Mucosa of descending colon (tissue), 3 donors: ENCODE measurements around the gene GSK3B. TPM values are rescaled to one million over a fixed set of nuclear protein-coding genes. Genes with fewer than 3 reads are reported as not detected.

Experiments used
- ATAC-seq: fragments of 200-7000 bp; cut with Tn5 transposase; one replicate; pipeline ENCODE4 v1.9.1; 2020; ENCODE audit warnings: mild to moderate bottlenecking, moderate library complexity
- DNase-seq, 3 donors: peaks; one replicate each; pipeline ENCODE4 v3.0.0-alpha.2; 2020
- H3K36me3 ChIP-seq: fragments of 200-600 bp; one replicate; pipeline ENCODE4 v1.8.0; 2021; ENCODE audit warnings: low read depth, mild to moderate bottlenecking
- H3K4me1 ChIP-seq: fragments of 200-600 bp; one replicate; pipeline ENCODE4 v1.8.0; 2021; ENCODE audit warnings: low read depth, mild to moderate bottlenecking
- H3K4me3 ChIP-seq: fragments of 200-600 bp; one replicate; pipeline ENCODE4 v1.8.0; 2021; ENCODE audit warnings: mild to moderate bottlenecking
- H3K9me3 ChIP-seq: fragments of 200-600 bp; one replicate; pipeline ENCODE4 v1.8.0; 2021; ENCODE audit warnings: mild to moderate bottlenecking
- intact Hi-C, 2 donors: fragments of 100-400 bp; cut with DNase I in 1 of 2; cut with micrococcal nuclease in 1 of 2; formaldehyde crosslinking; loops; one replicate each; pipeline versions ENCODE4 v1.11.0 to v1.11.1; 2022; cut with DNase I, micrococcal nuclease
- total RNA-seq, 3 donors: library from RNA; stranded (reverse); fragmentation: NEBNext Ultra II Directional in 2 of 3; extraction: Animal tissue kit (Norgen Biotek cat#: 25700) in 2 of 3; gene quantifications; one replicate each; pipeline versions ENCODE4 v1.2.1 to v1.2.4, GENCODE V29; 2021 to 2023
- TF ChIP-seq, protein P1 (sequence below): fragments of 200-600 bp; IDR thresholded peaks from one replicate; pipeline ENCODE4 v1.8.0; 2022; ENCODE audit warnings: antibody characterized with exemption, mild to moderate bottlenecking
- donor health status: DM: no; HTN: no; CAD: no; lungs with moderate emphysema.
- donor health status: DM: no; HTN: no; CAD: no.
- donor health status: DM: no; HTN: yes; CAD: no.

The GSK3B gene
- total RNA-seq, 3 donors from 2014 or later = 40.1 to 41.9 (median 41.0) TPM

DNA sequence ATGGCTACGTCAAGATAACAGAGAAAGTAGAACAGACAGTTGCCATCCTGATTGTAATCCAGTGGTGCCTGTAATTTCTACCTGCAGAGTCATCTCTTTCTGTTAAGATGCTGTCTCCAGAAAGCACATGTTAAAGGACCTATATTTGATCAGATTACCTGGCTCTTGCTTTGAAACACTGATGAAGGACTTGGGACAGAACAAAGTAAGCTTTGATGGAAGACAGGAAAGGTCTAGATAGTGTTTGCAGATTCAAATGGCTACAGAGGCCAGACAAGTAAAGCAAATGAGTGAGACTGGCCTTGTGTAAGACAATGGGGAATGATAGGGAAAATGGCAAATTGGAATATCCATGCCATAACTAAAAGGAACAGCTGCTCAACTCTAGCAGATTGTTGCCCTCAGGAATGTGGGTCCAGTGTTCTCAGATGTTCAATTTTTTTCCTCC lies 1.8 kb upstream of the GSK3B start:
- DNase-seq (no peak), ATAC-seq (no peak)
- Histone ChIP-seq H3K4me3 (peak overlapping the region; percentile 88), H3K9me3 (no peaks in the 10 kb centered on the region), H3K36me3 (peaks cover 9% of the 10 kb centered on the region), H3K4me1 (peaks cover 25% of the 10 kb centered on the region)
- intact Hi-C loops = no loop called here
- TF ChIP-seq, protein P1, sequence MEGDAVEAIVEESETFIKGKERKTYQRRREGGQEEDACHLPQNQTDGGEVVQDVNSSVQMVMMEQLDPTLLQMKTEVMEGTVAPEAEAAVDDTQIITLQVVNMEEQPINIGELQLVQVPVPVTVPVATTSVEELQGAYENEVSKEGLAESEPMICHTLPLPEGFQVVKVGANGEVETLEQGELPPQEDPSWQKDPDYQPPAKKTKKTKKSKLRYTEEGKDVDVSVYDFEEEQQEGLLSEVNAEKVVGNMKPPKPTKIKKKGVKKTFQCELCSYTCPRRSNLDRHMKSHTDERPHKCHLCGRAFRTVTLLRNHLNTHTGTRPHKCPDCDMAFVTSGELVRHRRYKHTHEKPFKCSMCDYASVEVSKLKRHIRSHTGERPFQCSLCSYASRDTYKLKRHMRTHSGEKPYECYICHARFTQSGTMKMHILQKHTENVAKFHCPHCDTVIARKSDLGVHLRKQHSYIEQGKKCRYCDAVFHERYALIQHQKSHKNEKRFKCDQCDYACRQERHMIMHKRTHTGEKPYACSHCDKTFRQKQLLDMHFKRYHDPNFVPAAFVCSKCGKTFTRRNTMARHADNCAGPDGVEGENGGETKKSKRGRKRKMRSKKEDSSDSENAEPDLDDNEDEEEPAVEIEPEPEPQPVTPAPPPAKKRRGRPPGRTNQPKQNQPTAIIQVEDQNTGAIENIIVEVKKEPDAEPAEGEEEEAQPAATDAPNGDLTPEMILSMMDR = no peak

DNA sequence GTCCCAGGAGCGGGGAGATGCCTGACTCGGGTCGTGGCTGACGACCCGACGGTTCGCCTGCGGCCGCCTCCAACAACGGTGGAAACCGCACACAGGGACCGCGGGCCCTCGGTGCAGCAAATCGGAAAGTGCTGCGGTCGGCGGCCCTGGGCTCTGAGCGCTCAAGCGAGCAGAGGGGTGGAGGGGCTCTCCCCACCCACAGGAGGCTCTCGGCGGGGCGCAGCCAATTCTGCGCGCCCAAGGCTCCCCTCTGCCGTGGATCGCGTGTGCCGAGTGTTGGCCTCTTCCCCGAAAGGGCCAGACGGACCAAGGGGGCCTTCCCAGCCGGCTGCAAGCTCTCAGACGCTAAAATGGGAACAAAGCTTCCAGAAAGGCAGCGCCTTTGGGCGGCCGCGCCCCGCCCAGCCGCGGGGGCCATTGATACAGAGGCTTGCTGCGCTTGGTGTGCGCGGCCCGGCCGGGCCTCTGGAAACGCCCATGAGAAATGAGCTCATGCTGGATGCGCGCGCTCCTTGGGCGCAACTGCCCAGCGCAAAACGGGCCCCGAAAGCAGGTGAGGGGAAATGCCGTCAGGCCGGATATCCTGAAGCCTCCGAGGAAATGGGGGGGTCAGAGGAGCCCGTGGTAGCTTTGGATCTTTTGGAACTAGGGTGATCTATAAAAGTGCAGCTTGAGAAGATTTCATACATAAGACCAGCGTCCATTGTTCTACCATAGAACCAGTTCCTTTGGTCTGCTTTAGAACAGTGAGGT lies 1.2 kb upstream of the GSK3B start:
- peaks cover 28% of the 10 kb centered on the region for H3K4me1 ChIP-seq
- DNase-seq = peak; percentile 91 to 96 (median 94)
- H3K9me3 ChIP-seq = no peaks in the 10 kb centered on the region
- peak; percentile 69 for ATAC-seq
- TF ChIP-seq, protein P1 = no peak
- peak overlapping the region; percentile 88 for H3K4me3 ChIP-seq
- peaks cover 9% of the 10 kb centered on the region for H3K36me3 ChIP-seq
- intact Hi-C loops = no loop called here

DNA sequence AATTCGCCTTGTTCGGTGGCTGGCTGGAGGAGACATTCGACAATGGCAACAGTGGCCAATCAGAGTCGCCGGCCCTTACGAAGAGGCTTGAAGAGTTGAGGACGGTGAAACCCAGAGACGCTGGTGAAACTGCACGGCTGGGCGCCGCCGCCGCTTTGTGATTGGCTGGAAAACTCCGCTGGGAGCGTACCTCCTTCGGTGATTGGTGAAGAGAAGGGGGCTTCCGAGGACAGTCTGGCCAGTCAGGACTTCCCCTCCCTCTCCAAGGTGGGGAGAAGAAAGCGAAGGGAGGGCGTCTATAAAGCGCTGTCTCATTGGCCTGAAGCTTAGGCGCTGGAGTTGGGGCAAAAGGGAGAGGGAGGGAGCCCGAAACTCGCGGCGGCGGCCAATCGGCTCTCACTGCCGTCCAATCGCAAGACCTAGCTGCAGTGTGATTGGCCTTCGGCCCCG lies 554 bp upstream of the GSK3B start:
- peak overlapping the region; percentile 88 for H3K4me3 ChIP-seq
- ATAC-seq (peak; percentile 78), DNase-seq (peak; percentile 96 to 100 (median 99))
- peaks cover 28% of the 10 kb centered on the region for H3K4me1 ChIP-seq
- TF ChIP-seq, protein P1 = no peak
- peaks cover 9% of the 10 kb centered on the region for H3K36me3 ChIP-seq
- H3K9me3 ChIP-seq = no peaks in the 10 kb centered on the region
- intact Hi-C loops = no loop called here

DNA sequence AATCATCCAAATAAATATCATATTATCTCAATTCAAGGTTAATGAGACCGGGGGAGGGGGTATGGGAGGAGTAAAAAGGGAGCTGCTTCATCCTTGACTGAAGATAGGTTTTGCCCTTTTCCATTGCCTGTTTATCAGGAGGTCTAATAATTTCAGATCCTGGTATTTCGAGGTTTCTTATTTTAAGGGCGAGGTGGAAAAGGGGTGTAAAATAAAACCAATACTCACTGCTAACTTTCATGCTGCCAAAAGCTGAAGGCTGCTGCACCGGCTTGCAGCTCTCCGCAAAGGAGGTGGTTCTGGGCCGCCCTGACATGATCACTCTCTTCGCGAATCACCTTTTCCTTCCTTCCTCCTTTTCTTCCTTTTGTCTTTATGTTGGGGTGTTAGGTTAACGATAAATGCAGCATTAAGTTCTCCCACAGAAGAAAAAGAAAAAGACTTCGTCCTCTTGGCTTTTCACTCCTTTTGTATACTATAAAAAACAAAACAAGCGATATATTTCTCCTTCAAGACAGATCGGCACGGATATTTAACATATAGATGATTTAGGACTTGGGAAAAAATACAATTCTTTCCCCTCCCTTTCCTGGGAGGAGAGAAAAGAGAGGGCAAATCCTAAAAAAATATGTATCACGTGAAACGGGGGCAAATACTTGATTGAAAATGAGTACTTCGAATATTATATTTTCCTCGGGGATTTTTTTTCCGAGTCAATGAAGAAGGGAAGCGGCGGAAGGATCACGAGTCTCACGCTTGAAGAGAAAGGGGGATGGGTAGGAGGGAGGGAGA lies 932 bp downstream of the GSK3B start:
- ATAC-seq = no peak
- Histone ChIP-seq H3K4me1 (peaks cover 32% of the 10 kb centered on the region), H3K4me3 (peak overlapping the region; percentile 88), H3K36me3 (peaks cover 9% of the 10 kb centered on the region), H3K9me3 (no peaks in the 10 kb centered on the region)
- intact Hi-C loops = no loop called here
- DNase-seq = peak in 2 of 3 donors; percentile 42 to 56
- TF ChIP-seq, protein P1 = no peak

DNA sequence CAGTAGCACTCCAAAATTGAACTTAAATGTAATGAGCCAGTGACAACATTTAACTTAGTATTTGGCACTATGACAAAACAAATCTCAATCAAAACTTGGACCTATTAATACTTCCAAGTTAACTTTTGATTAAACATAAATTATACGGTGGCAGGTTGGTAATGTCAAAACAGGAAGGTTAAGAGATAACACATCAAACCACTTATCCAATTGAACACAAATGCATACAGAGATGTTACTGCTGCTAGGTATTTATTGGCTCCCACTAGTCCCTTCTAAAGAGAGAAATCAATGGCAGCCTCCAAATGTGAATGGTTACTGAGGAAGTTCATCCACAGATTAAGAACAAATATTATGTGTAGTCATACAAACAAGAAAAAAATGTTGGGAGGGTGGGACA lies 1.8 kb downstream of the GSK3B start:
- no peak overlapping the region for H3K4me3 ChIP-seq
- DNase-seq (no peak), ATAC-seq (no peak)
- H3K9me3 ChIP-seq = no peaks in the 10 kb centered on the region
- peaks cover 9% of the 10 kb centered on the region for H3K36me3 ChIP-seq
- TF ChIP-seq, protein P1 = no peak
- intact Hi-C loops = no loop called here
- peaks cover 32% of the 10 kb centered on the region for H3K4me1 ChIP-seq
